ENCODE measurements around the gene NECAP2.

Gene NECAP2

GRCh38 chr1:16468558-16468957 is 28.0 kb downstream of the NECAP2 start:
- TF ChIP-seq, protein P1, sequence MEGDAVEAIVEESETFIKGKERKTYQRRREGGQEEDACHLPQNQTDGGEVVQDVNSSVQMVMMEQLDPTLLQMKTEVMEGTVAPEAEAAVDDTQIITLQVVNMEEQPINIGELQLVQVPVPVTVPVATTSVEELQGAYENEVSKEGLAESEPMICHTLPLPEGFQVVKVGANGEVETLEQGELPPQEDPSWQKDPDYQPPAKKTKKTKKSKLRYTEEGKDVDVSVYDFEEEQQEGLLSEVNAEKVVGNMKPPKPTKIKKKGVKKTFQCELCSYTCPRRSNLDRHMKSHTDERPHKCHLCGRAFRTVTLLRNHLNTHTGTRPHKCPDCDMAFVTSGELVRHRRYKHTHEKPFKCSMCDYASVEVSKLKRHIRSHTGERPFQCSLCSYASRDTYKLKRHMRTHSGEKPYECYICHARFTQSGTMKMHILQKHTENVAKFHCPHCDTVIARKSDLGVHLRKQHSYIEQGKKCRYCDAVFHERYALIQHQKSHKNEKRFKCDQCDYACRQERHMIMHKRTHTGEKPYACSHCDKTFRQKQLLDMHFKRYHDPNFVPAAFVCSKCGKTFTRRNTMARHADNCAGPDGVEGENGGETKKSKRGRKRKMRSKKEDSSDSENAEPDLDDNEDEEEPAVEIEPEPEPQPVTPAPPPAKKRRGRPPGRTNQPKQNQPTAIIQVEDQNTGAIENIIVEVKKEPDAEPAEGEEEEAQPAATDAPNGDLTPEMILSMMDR (IDR thresholded peaks at IDR 0.05), result no peak

- TF ChIP-seq, protein P1 (IDR thresholded peaks at IDR 0.05), result no peak
Observed at GRCh38 chr1:16474166-16474800, 33.8 kb downstream of the NECAP2 start.

DNA sequence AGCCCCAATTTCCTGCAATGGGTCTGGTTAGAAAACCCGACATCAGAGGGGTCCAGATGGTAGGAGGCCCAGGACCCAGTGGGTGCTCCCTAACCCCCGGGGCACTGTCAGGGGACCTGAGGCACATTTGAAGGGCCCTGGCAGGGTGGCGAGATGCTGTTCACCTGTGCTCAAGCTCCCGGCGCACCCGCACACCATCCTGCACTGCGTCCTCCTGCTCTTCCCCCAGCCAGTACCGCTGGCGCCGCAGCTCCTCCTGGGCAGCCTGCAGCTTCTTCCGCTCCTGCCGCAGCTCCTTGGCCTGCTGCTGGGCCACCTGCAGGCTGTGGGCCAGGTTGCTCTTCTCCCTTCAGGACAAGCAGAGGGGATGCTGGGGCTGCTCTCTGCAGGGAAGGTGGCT is 37.6 kb downstream of the NECAP2 start:
- TF ChIP-seq, protein P1 (IDR thresholded peaks at IDR 0.05), result no peak

DNA sequence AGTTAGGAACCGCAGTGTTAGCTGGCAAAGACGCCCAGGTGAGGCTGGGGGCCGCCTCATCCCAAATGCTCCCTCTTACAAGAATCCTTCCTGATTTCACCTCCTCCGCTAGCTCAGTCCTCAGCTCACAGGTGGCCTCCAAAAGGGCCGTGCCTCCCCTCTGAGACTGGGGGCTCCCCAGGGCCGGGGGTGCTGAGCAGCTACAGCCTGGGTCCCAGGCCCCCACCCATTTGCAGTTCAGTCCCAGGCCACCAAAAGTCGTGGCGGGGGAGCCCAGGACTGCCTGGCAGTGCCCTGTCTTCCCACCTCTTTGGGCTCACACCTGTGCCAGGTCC is 43.9 kb downstream of the NECAP2 start:
- TF ChIP-seq, protein P1 (IDR thresholded peaks at IDR 0.05), result no peak

- TF ChIP-seq, protein P1 (IDR thresholded peaks at IDR 0.05), result no peak
Observed at GRCh38 chr1:16484931-16485330, 44.4 kb downstream of the NECAP2 start.

GRCh38 chr1:16491056-16491675 is 50.6 kb downstream of the NECAP2 start:
- TF ChIP-seq, protein P1 (IDR thresholded peaks at IDR 0.05), result no peak

DNA sequence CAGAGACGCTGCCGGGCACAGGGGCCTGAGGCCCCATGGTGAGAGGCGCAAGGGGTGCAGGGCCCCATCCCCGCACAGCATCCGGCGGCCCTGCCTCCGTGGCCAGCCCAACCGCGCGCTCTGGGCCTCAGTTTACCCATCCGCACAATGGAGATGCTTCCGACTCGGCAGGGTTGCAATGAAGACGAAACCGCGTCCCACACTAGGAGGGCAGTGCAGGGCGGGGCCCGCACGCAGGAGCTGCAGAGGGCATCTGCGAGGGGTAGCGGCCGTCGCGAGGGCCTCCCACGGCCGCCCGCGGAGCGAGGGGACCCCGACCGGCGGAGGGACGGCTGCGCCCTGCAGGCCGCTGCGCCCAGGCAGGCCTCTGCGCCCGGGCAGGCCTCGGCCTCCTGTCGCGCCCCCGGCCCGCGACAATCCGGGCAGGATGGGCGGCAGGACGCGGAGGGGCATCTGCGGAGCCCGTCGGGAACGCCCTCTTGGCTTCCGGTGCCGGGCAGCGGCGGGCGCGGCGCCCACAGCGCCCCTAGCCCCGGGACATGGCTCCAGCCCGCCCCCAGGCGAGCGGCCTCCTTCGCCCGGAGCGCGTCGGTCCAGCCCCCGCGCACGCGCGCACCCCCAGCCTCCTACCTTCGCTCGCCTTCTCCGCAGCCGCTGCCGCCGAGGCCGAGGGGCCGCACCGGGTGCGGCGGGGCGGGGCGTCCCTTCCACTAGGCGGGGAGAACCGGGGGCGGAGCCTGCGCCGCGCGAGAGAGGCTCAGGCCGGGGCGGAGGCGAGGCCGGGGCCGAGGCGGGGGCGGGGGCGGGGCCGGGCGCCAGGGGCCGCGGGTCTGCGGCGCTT is 58.3 kb downstream of the NECAP2 start:
- TF ChIP-seq, protein P1 (IDR thresholded peaks at IDR 0.05), result no peak
